Type B pancreatic cell (in vitro differentiated cells): ENCODE results near the gene TBCCD1. TPM values are rescaled to one million over a fixed set of nuclear protein-coding genes. Genes with fewer than 3 reads are reported as not detected.

Experiments
- DNase-seq: peaks from one replicate; pipeline ENCODE4 v3.0.0; 2021; ENCODE audit warnings: mixed read lengths; ENCODE audit not compliant: unreplicated experiment; ENCODE audit errors: extremely low spot score
- H3K27ac Mint-ChIP-seq: 2 replicates; pipeline ENCODE4 v1.8.0; 2021; ENCODE audit warnings: mild to moderate bottlenecking, mixed read lengths
- H3K27me3 Mint-ChIP-seq: 2 replicates; pipeline ENCODE4 v1.8.0; 2021; ENCODE audit warnings: mixed read lengths
- H3K36me3 Mint-ChIP-seq: 2 replicates; pipeline ENCODE4 v1.8.0; 2021; ENCODE audit warnings: mixed read lengths
- H3K4me1 Mint-ChIP-seq: one replicate; pipeline ENCODE4 v1.8.0; 2021; ENCODE audit warnings: mixed read lengths; ENCODE audit not compliant: unreplicated experiment
- H3K4me3 Mint-ChIP-seq: 2 replicates; pipeline ENCODE4 v1.8.0; 2021; ENCODE audit warnings: mild to moderate bottlenecking, mixed read lengths
- H3K9me3 Mint-ChIP-seq: 2 replicates; pipeline ENCODE4 v1.8.0; 2021; ENCODE audit warnings: mixed read lengths
- total RNA-seq: library from RNA; stranded (reverse); gene quantifications from 2 replicates; pipeline ENCODE4 v1.2.1, GENCODE V29; 2021; ENCODE audit warnings: low replicate concordance
- TF ChIP-seq, protein P1 (sequence below): fragments of 200-600 bp; sonication (generic); conservative IDR thresholded peaks from 2 replicates; pipeline ENCODE4 v1.5.0; 2021; ENCODE audit warnings: antibody characterized with exemption, mild to moderate bottlenecking

Gene TBCCD1
- total RNA-seq, 1 donor from 2014 or later: 16.6 TPM

DNA sequence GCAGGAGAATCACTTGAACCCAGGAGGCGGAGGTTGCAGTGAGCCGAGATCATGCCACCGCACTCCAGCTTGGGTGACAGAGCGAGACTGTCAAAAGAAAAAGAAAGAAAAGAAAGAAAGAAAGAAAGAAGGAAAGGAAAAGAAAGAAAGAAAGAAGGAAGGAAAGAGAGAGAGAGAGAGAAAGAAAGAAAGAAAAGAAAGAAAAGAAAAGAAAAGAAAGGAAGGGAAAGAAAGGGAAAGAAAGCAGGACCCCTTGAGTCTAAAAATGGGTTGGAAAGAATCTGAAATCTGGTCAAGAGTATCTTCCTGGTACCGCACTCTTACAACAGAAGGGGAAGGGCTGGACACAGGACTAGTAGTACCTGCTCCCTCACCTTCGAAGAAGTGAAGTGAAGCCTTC, 42.5 kb downstream of the TBCCD1 start:
- peaks cover 40% of the 10 kb centered on the region for H3K4me1 Mint-ChIP-seq
- peaks cover 9% of the 10 kb centered on the region for H3K9me3 Mint-ChIP-seq
- no peak overlapping the region for H3K4me3 Mint-ChIP-seq
- no peak overlapping the region for H3K27ac Mint-ChIP-seq
- TF ChIP-seq, protein P1, sequence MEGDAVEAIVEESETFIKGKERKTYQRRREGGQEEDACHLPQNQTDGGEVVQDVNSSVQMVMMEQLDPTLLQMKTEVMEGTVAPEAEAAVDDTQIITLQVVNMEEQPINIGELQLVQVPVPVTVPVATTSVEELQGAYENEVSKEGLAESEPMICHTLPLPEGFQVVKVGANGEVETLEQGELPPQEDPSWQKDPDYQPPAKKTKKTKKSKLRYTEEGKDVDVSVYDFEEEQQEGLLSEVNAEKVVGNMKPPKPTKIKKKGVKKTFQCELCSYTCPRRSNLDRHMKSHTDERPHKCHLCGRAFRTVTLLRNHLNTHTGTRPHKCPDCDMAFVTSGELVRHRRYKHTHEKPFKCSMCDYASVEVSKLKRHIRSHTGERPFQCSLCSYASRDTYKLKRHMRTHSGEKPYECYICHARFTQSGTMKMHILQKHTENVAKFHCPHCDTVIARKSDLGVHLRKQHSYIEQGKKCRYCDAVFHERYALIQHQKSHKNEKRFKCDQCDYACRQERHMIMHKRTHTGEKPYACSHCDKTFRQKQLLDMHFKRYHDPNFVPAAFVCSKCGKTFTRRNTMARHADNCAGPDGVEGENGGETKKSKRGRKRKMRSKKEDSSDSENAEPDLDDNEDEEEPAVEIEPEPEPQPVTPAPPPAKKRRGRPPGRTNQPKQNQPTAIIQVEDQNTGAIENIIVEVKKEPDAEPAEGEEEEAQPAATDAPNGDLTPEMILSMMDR: no peak
- H3K36me3 Mint-ChIP-seq: no peaks in the 10 kb centered on the region
- H3K27me3 Mint-ChIP-seq: peaks cover 4% of the 10 kb centered on the region
- DNase-seq: no peak

DNA sequence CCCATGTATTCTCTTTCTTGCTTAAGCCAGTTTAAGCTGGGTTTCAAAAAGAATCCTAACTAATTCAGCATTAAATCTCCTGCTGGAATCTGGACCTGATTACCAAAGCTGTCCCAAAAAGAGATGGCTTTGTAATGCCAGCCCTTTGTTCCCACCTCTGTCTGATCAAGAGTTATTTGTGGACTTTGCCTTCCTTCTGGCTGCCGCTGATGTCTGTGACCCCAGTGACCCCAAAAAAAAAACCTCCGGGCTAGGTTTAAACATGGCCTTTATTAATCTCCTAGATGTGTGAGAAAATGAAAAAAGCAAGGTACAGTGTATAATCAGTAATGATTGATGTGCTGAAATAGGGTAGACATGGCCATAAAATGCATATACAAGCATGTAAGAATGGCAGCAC, 43.7 kb downstream of the TBCCD1 start:
- H3K27me3 Mint-ChIP-seq: peaks cover 7% of the 10 kb centered on the region
- H3K36me3 Mint-ChIP-seq: no peaks in the 10 kb centered on the region
- no peak overlapping the region for H3K27ac Mint-ChIP-seq
- DNase-seq: no peak
- H3K4me3 Mint-ChIP-seq: no peak overlapping the region
- TF ChIP-seq, protein P1: no peak
- peaks cover 5% of the 10 kb centered on the region for H3K9me3 Mint-ChIP-seq
- H3K4me1 Mint-ChIP-seq: peaks cover 35% of the 10 kb centered on the region

GRCh38 chr3:186523022-186523421, 44.1 kb downstream of the TBCCD1 start:
- TF ChIP-seq, protein P1: no peak
- peaks cover 5% of the 10 kb centered on the region for H3K9me3 Mint-ChIP-seq
- no peak overlapping the region for H3K4me3 Mint-ChIP-seq
- peaks cover 35% of the 10 kb centered on the region for H3K4me1 Mint-ChIP-seq
- DNase-seq: no peak
- H3K27me3 Mint-ChIP-seq: peaks cover 8% of the 10 kb centered on the region
- H3K27ac Mint-ChIP-seq: no peak overlapping the region
- no peaks in the 10 kb centered on the region for H3K36me3 Mint-ChIP-seq

- no peak overlapping the region for H3K4me3 Mint-ChIP-seq
- DNase-seq: no peak
These were observed 45.9 kb downstream of the TBCCD1 start for GRCh38 chr3:186520957-186521842.

GRCh38 chr3:186520431-186520830, 46.7 kb downstream of the TBCCD1 start:
- no peak overlapping the region for H3K4me3 Mint-ChIP-seq
- TF ChIP-seq, protein P1: no peak
- H3K27me3 Mint-ChIP-seq: peaks cover 12% of the 10 kb centered on the region
- DNase-seq: no peak
- no peaks in the 10 kb centered on the region for H3K9me3 Mint-ChIP-seq
- no peaks in the 10 kb centered on the region for H3K36me3 Mint-ChIP-seq
- no peak overlapping the region for H3K27ac Mint-ChIP-seq
- H3K4me1 Mint-ChIP-seq: peaks cover 24% of the 10 kb centered on the region

More at GRCh38 chr3:186520957-186521842, 45.9 kb downstream of the TBCCD1 start:
- Mint-ChIP-seq H3K27me3 (peaks cover 7% of the 10 kb centered on the region), H3K36me3 (no peaks in the 10 kb centered on the region), H3K4me1 (peaks cover 30% of the 10 kb centered on the region), H3K27ac (no peak overlapping the region), H3K9me3 (no peaks in the 10 kb centered on the region)
- TF ChIP-seq, protein P1: no peak
